Measurements from ENCODE around the gene RASGEF1B. TPM values are rescaled to one million over a fixed set of nuclear protein-coding genes. Genes with fewer than 3 reads are reported as not detected.
"Not testable (repeated sequence)": the region's sequence is repeated elsewhere in the genome, so short reads cannot be mapped to it uniquely, and the experiment has no call there.

Gene RASGEF1B
- total and polyA plus RNA-seq, 9 of the 15 experiments (the other 6 are each of a cell fraction or from before 2014, with no cell fraction given): 0.04 to 0.57 (median 0.22) TPM

GRCh38 chr4:81481151-81481550 is 9.4 kb upstream of the RASGEF1B start (continued):
- TF ChIP-seq CEBPG (CRISPR knock-in tag; IDR thresholded peaks at IDR 0.05): no peak
- TF ChIP-seq CEBPG (tag; conservative IDR thresholded peaks at IDR 0.05 in 1 of 2, IDR thresholded peaks at IDR 0.05 in 1 of 2): peak in 1 of 2 experiments; percentile 72; a peak in 3 of 4 replicates
- no peak for TF ChIP-seq ZFP36 (IDR thresholded peaks at IDR 0.05; ENCODE audit: low read depth, low read length, partially characterized antibody)
- TF ChIP-seq ELK3 (CRISPR knock-in tag; IDR thresholded peaks at IDR 0.05): no peak
- no peak for TF ChIP-seq LEF1 (IDR thresholded peaks at IDR 0.05)
- no peak for TF ChIP-seq ZBTB34 (CRISPR knock-in tag; IDR thresholded peaks at IDR 0.05)
- TF ChIP-seq TCF7L2 (IDR thresholded peaks at IDR 0.05; ENCODE audit: low read depth, low read length): no peak
- peak; percentile 53; the same call in 1 of the 2 replicates for TF ChIP-seq CEBPB (tag; IDR thresholded peaks at IDR 0.05)

GRCh38 chr4:81479573-81479972 is 7.9 kb upstream of the RASGEF1B start:
- H2AFZ ChIP-seq (ENCODE audit: low read depth, low read length); BruUV-seq (replicated peaks); H3K27ac ChIP-seq (ENCODE audit: extremely low read depth, low read depth, low read length); H3K36me3 ChIP-seq (ENCODE audit: control insufficient read depth, insufficient read depth, low read length); intact Hi-C loops (cut with micrococcal nuclease); H3K79me2 ChIP-seq (ENCODE audit: control insufficient read depth, insufficient read depth, low read length); CTCF ChIA-PET (ENCODE audit: low intra/inter-chr PET ratio); POLR2A ChIA-PET; H3K9me3 ChIP-seq (replicated peaks; ENCODE audit: control insufficient read depth, insufficient read depth, low read depth, low read length); H3K4me1 ChIP-seq (replicated peaks in 1 of 2; ENCODE audit: control insufficient read depth in 2 of 2, insufficient read depth in 2 of 2, low read length in 2 of 2); H3K9ac ChIP-seq (ENCODE audit: insufficient read depth in 1 of 2, low read depth in 2 of 2, low read length in 2 of 2); ATAC-seq; H3K4me2 ChIP-seq (ENCODE audit: insufficient read depth, low read length); in situ Hi-C loops (cut with MboI); H3K9me1 ChIP-seq (ENCODE audit: control insufficient read depth, insufficient read depth, low read length); H3K4me3 ChIP-seq; DNase-seq (ENCODE audit: extremely low read depth in 1 of 4, low spot score in 3 of 4); H4K20me1 ChIP-seq (replicated peaks; ENCODE audit: control insufficient read depth, insufficient read depth, low read length); FAIRE-seq; H3K27me3 ChIP-seq (ENCODE audit: control insufficient read depth in 2 of 2, insufficient read depth in 2 of 2, low read length in 2 of 2): not testable (repeated sequence)
- peak; percentile 73 for TF ChIP-seq ZNF146 (CRISPR knock-in tag; IDR thresholded peaks at IDR 0.05; ENCODE audit: unreplicated experiment)
- WGBS (ENCODE audit: insufficient coverage, low coverage, missing lambda C conversion rate): 4% methylated on average over 2 of the region's 2 CpGs

GRCh38 chr4:81473331-81474265 is 1.9 kb upstream of the RASGEF1B start:
- in situ Hi-C loops (cut with MboI); BruUV-seq (replicated peaks); FAIRE-seq; POLR2A ChIA-PET; H3K27ac ChIP-seq (ENCODE audit: extremely low read depth, low read depth, low read length); DNase-seq (ENCODE audit: extremely low read depth in 1 of 4, low spot score in 3 of 4); ATAC-seq; H3K4me3 ChIP-seq; H3K36me3 ChIP-seq (ENCODE audit: control insufficient read depth, insufficient read depth, low read length); H3K79me2 ChIP-seq (ENCODE audit: control insufficient read depth, insufficient read depth, low read length); intact Hi-C loops (cut with micrococcal nuclease); CTCF ChIA-PET (ENCODE audit: low intra/inter-chr PET ratio); H3K4me2 ChIP-seq (ENCODE audit: insufficient read depth, low read length); H3K9ac ChIP-seq (ENCODE audit: insufficient read depth in 1 of 2, low read depth in 2 of 2, low read length in 2 of 2); H3K9me1 ChIP-seq (ENCODE audit: control insufficient read depth, insufficient read depth, low read length); H4K20me1 ChIP-seq (replicated peaks; ENCODE audit: control insufficient read depth, insufficient read depth, low read length); H3K9me3 ChIP-seq (replicated peaks; ENCODE audit: control insufficient read depth, insufficient read depth, low read depth, low read length): not testable (repeated sequence)
- WGBS (ENCODE audit: insufficient coverage, low coverage, missing lambda C conversion rate): 11% methylated on average over 19 of the region's 19 CpGs
- peaks cover 19% of the 10 kb centered on the region in 2 experiments; a peak in 4 of 5 replicates for H3K4me1 ChIP-seq (replicated peaks in 1 of 2; ENCODE audit: control insufficient read depth in 2 of 2, insufficient read depth in 2 of 2, low read length in 2 of 2)
- H3K27me3 ChIP-seq (ENCODE audit: control insufficient read depth in 2 of 2, insufficient read depth in 2 of 2, low read length in 2 of 2): peaks cover 17 to 24% of the 10 kb centered on the region in 2 experiments
- peak overlapping the region; percentile 45; the same call in 1 of the 2 replicates for H2AFZ ChIP-seq (ENCODE audit: low read depth, low read length)

Data from K562 (cell line).